ENCODE measurements around the gene PCBD1.

- TF ChIP-seq CTCF (IDR thresholded peaks at IDR 0.05; ENCODE audit: low read length) = no peak
- TF ChIP-seq EZH2phosphoT487 (IDR thresholded peaks at IDR 0.05; ENCODE audit: low read length) = no peak
- no peak for TF ChIP-seq EZH2 (optimal IDR thresholded peaks at IDR 0.05; ENCODE audit: low read depth, low read length)
These were observed 46.3 kb upstream of the PCBD1 start for GRCh38 chr10:70934701-70935100.

Data from MM.1S (cell line).